ENCODE results near the gene MACROD2.

GRCh38 chr20:15220778-15221565, 1225.7 kb downstream of the MACROD2 start:
- TF ChIP-seq POLR2AphosphoS5 (IDR thresholded peaks at IDR 0.05; ENCODE audit: low read depth, low read length) (no peak), SIN3A (IDR thresholded peaks at IDR 0.05; ENCODE audit: borderline replicate concordance, insufficient read depth, low read length) (no peak), TAF1 (IDR thresholded peaks at IDR 0.05; ENCODE audit: borderline replicate concordance, insufficient read depth, low read length) (no peak), REST (IDR thresholded peaks at IDR 0.05; ENCODE audit: insufficient read depth in 1 of 2, low read depth in 2 of 2, low read length in 2 of 2) (no peak)
